Upper lobe of left lung (tissue), 4 donors: ENCODE measurements around the gene SDR9C7.
"Not testable (repeated sequence)": the region's sequence is repeated elsewhere in the genome, so short reads cannot be mapped to it uniquely, and the experiment has no call there.

Experiments used
- CTCF ChIP-seq, 6 experiments: fragments of 450-650 bp in 4 of 6; fragments of 200-600 bp in 2 of 6; sonication (generic) in 2 of 6; IDR thresholded peaks; one replicate each; pipeline ENCODE4 v1.5.1; 2016 to 2019; ENCODE audit warnings: antibody characterized with exemption in 6 of 6
- EP300 ChIP-seq, 4 donors: sonication (generic); formaldehyde crosslinking; IDR thresholded peaks; one replicate each; pipeline ENCODE4 v1.5.1; 2017; ENCODE audit warnings: antibody characterized with exemption in 4 of 4, control low read depth in 2 of 4
- POLR2A ChIP-seq, 4 donors: fragments of 450-650 bp; IDR thresholded peaks; one replicate each; pipeline ENCODE4 v1.5.1; 2016 to 2017; ENCODE audit warnings: antibody characterized with exemption in 4 of 4, mild to moderate bottlenecking in 2 of 4
- POLR2AphosphoS5 ChIP-seq, 2 donors: sonication (generic); formaldehyde crosslinking; IDR thresholded peaks; one replicate each; pipeline ENCODE4 v1.5.1; 2017; ENCODE audit warnings: antibody characterized with exemption in 2 of 2

- not testable (repeated sequence) for TF ChIP-seq CTCF, POLR2AphosphoS5, POLR2A, EP300 (IDR thresholded peaks at IDR 0.05)
Observed at GRCh38 chr12:56962247-56962646, 28.0 kb upstream of the SDR9C7 start.
